Hematopoietic multipotent progenitor cell treated with erythropoietin and hydrocortisone succinate and interleukin-3 and kit ligand, for 17 days (in vitro differentiated cells): ENCODE results near the gene TBC1D1.

ENCODE experiments used
- DNase-seq: peaks from one replicate; pipeline ENCODE4 v3.0.0-alpha.2; 2015; ENCODE audit warnings: low spot score

The TBC1D1 gene

GRCh38 chr4:37994569-37994968, 103.7 kb downstream of the TBC1D1 start:
- DNase-seq: no peak

GRCh38 chr4:37995299-37995821, 104.5 kb downstream of the TBC1D1 start:
- DNase-seq: no peak

- no peak for DNase-seq
Observed at GRCh38 chr4:37995981-37996775, 105.3 kb downstream of the TBC1D1 start.

GRCh38 chr4:37998226-37998625, 107.3 kb downstream of the TBC1D1 start:
- DNase-seq: no peak

GRCh38 chr4:37999000-37999716, 108.3 kb downstream of the TBC1D1 start:
- no peak for DNase-seq

GRCh38 chr4:37999965-38000364, 109.1 kb downstream of the TBC1D1 start:
- DNase-seq: no peak

GRCh38 chr4:38001927-38002326, 111.0 kb downstream of the TBC1D1 start:
- DNase-seq: no peak

GRCh38 chr4:38002451-38003071, 111.7 kb downstream of the TBC1D1 start:
- DNase-seq: no peak

- no peak for DNase-seq
Observed at GRCh38 chr4:38003102-38003501, 112.2 kb downstream of the TBC1D1 start.

- no peak for DNase-seq
Observed at GRCh38 chr4:38003628-38004027, 112.7 kb downstream of the TBC1D1 start.

GRCh38 chr4:38004062-38004461, 113.2 kb downstream of the TBC1D1 start:
- no peak for DNase-seq

GRCh38 chr4:38004887-38005286, 114.0 kb downstream of the TBC1D1 start:
- no peak for DNase-seq

GRCh38 chr4:38005637-38006036, 114.8 kb downstream of the TBC1D1 start:
- DNase-seq: no peak

- no peak for DNase-seq
Observed at GRCh38 chr4:38007645-38008044, 116.8 kb downstream of the TBC1D1 start.

- DNase-seq: no peak
Observed at GRCh38 chr4:38008571-38009021, 117.7 kb downstream of the TBC1D1 start.

- DNase-seq: no peak
Observed at GRCh38 chr4:38009421-38009820, 118.5 kb downstream of the TBC1D1 start.

- no peak for DNase-seq
Observed at GRCh38 chr4:38009949-38010348, 119.1 kb downstream of the TBC1D1 start.

GRCh38 chr4:38011511-38012162, 120.8 kb downstream of the TBC1D1 start:
- DNase-seq: no peak

- no peak for DNase-seq
Observed at GRCh38 chr4:38013461-38014366, 122.8 kb downstream of the TBC1D1 start.

GRCh38 chr4:38014421-38014852, 123.6 kb downstream of the TBC1D1 start:
- no peak for DNase-seq

- no peak for DNase-seq
Observed at GRCh38 chr4:38015886-38016515, 125.1 kb downstream of the TBC1D1 start.
